ENCODE data around the gene TMEM214.

DNA sequence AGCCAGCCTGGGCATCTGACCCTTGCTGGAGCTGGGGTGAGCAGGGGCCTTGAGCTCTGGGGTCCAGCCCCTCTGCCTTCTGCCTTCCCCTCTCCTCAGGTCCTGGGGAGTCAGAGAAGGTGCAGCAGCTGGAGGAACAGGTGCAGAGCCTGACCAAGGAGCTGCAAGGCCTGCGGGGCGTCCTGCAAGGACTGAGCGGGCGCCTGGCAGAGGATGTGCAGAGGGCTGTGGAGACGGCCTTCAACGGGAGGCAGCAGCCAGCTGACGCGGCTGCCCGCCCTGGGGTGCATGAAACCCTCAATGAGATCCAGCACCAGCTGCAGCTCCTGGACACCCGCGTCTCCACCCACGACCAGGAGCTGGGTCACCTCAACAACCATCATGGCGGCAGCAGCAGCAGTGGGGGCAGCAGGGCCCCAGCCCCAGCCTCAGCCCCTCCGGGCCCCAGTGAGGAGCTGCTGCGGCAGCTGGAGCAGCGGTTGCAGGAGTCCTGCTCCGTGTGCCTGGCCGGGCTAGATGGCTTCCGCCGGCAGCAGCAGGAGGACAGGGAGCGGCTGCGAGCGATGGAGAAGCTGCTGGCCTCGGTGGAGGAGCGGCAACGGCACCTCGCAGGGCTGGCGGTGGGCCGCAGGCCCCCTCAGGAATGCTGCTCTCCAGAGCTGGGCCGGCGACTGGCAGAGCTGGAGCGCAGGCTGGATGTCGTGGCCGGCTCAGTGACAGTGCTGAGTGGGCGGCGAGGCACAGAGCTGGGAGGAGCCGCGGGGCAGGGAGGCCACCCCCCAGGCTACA, 49.4 kb downstream of the TMEM214 start:
- TF ChIP-seq, protein P1, sequence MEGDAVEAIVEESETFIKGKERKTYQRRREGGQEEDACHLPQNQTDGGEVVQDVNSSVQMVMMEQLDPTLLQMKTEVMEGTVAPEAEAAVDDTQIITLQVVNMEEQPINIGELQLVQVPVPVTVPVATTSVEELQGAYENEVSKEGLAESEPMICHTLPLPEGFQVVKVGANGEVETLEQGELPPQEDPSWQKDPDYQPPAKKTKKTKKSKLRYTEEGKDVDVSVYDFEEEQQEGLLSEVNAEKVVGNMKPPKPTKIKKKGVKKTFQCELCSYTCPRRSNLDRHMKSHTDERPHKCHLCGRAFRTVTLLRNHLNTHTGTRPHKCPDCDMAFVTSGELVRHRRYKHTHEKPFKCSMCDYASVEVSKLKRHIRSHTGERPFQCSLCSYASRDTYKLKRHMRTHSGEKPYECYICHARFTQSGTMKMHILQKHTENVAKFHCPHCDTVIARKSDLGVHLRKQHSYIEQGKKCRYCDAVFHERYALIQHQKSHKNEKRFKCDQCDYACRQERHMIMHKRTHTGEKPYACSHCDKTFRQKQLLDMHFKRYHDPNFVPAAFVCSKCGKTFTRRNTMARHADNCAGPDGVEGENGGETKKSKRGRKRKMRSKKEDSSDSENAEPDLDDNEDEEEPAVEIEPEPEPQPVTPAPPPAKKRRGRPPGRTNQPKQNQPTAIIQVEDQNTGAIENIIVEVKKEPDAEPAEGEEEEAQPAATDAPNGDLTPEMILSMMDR (IDR thresholded peaks at IDR 0.05; ENCODE audit: poor library complexity): no peak
- TF ChIP-seq EZH2phosphoT487 (IDR thresholded peaks at IDR 0.05; ENCODE audit: low read depth, severe bottlenecking, unreplicated experiment) (no peak), EZH2 (IDR thresholded peaks at IDR 0.05; ENCODE audit: borderline replicate concordance) (no peak)
